Epithelial cell of esophagus (primary cell): ENCODE data around the gene ASB11.

Experiments used
- DNase-seq: peaks from one replicate; pipeline ENCODE4 v3.0.0; 2010; ENCODE audit warnings: low read depth
- H3K4me3 ChIP-seq: 2 replicates; pipeline ENCODE4 v1.5.1; 2011; ENCODE audit warnings: mild to moderate bottlenecking, low read length, control low read depth
- CTCF ChIP-seq: IDR thresholded peaks from 2 replicates; pipeline ENCODE4 v1.5.1; 2011; ENCODE audit warnings: low read depth, mild to moderate bottlenecking, low read length, control low read depth, inconsistent platforms; ENCODE audit not compliant: insufficient read depth; ENCODE audit errors: missing control alignments

Gene ASB11

GRCh38 chrX:15269120-15269519 lies 46.3 kb downstream of the ASB11 start:
- H3K4me3 ChIP-seq: no peak overlapping the region
- no peak for TF ChIP-seq CTCF
- DNase-seq: peak; percentile 14

GRCh38 chrX:15254852-15255251 lies 60.6 kb downstream of the ASB11 start:
- DNase-seq: no peak
- no peak for TF ChIP-seq CTCF
- no peak overlapping the region for H3K4me3 ChIP-seq

DNA sequence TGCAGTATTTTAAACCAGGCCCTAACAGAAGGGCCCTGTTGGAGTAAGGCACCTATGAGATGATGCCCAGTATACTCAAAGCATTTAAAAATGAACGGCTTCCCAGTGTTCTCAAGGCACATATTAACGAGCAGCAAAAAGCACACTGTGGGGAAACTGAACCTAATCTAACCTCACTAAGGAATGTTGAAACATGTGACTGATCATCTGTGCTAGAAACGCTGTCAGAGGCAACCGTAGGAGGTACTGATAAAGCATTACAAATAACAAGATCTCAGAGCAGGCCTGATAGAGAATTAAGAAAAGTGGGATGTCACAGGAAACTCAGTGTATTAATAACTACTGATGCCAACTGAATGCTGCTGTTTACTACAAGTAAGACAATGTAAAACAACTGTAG lies 69.5 kb downstream of the ASB11 start:
- no peak overlapping the region for H3K4me3 ChIP-seq
- TF ChIP-seq CTCF: no peak
- DNase-seq: no peak

DNA sequence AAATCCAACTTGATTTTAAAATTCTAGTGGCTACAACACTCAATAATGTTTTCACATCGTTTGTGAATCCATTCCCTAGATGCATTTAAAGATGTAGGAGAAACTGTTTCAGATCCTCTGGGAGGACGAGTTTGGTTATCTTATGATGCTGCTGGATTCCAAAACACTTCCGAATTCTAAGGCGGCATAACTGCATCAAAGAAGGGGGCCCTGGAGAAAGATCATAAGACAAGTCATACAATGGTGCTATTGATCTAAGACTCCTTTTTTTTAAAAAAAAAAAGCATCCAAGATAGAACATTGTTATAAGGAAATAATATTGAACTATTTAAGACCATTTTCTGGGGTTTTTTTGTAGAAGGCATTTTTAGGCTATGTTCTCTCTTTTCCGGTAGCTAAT lies 71.0 kb downstream of the ASB11 start:
- H3K4me3 ChIP-seq: no peak overlapping the region
- TF ChIP-seq CTCF: no peak

DNA sequence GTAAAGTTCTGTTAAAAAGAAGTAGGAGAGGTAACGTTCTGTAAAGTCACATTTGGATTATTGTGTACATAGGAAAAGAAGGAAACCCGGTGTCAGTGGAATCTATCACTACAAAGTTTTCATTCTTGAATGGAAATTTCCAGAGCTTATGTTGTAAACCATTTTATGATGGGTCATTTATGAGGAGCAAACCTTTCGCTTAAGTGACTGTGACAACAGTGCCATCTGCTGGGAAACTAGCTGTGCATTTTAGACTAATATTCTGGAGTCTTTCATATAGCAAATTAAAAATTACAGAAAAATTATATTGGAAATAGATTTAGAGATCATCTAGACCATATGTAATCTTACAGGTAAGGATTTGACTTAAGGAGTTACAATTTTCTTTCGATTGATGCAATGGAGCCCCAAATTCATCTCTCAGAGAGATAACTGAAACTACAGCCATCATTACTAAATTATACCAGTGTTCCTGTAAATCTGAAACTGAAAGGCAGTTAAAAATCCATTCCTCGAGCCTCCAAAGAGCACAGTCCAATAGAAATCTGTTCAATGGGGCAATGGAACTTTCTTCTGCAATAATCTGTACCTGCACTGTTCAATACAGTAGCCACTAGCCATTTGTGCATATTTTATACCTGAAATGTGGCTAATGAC lies 72.4 kb downstream of the ASB11 start:
- peak; percentile 50 for DNase-seq
- H3K4me3 ChIP-seq: no peak overlapping the region
- peak; percentile 52 for TF ChIP-seq CTCF

More for the DNA sequence above, 71.0 kb downstream of the ASB11 start:
- no peak for DNase-seq

- no peak for TF ChIP-seq CTCF
- DNase-seq: no peak
- no peak overlapping the region for H3K4me3 ChIP-seq
Observed at GRCh38 chrX:15241301-15241700, 74.1 kb downstream of the ASB11 start.

DNA sequence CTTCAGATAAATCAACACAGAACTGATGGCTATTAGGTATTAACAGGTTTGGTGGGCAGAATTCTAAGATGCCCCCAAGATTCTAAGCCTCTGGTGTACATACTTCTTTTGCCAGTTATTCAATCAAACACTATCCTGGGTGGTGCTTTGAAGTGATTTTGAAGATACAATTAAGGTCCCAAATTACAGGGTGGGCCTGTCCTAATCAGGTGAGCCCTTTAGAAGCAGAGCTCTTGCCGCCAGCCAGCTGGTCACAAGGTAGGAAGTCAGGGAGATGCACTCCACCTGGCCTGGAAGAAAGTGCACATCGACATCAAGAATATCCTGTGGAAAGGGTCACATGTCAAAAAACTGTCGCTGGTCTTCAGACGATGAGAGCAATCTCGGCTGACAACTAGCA lies 75.0 kb downstream of the ASB11 start:
- H3K4me3 ChIP-seq: no peak overlapping the region
- no peak for TF ChIP-seq CTCF

More for the DNA sequence above, 75.0 kb downstream of the ASB11 start:
- DNase-seq: no peak
